ENCODE measurements around the gene GCNA. TPM values are rescaled to one million over a fixed set of nuclear protein-coding genes. Genes with fewer than 3 reads are reported as not detected.

The GCNA gene
- total and polyA plus RNA-seq, 2 experiments from 2014 or later: 1.2 to 1.5 TPM

DNA sequence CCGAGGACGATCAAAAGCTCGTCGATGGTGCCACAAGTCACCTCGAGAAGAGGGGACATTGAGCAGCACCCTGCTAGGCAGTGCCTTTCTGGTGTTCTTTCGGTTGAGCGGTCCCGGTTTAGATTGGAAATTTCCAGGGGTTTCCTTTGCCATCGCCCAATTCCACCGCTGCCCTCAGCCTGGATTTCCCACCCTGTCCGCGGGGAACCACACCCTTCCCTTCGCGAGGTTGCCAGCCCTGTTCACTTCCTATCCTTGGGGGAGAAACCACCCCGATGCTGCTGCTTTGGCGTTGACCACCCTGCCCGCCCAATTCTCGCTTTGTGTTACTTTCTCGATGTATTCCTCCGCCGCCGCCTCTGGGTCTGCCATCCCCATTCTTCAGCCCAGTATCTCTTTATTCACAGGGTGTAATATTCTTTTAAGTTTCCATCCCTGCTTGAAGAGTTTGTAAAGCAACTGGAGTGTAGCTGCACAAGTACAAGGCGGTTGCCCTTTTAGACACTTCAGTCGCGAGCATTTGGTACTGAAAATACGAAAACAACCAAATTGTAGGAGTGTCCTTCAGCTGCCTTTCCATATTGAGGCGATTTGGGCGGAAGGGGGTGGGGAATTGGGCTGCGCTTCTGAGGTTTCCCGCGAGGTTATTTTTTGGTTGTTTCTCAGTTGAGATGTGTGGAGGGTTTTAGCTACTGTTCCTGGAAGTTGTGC lies 44.2 kb upstream of the GCNA start:
- Mint-ChIP-seq H3K36me3 (ENCODE audit: low read depth) (peaks cover 36% of the 10 kb centered on the region), H3K27me3 (ENCODE audit: insufficient read depth, low read depth, poor library complexity) (peaks cover 2% of the 10 kb centered on the region), H3K27ac (peak overlapping the region; percentile 98), H3K4me1 (peaks cover 17% of the 10 kb centered on the region), H3K4me3 (peak overlapping the region; percentile 96), H3K9me3 (peaks cover 11% of the 10 kb centered on the region; the same call in 2 of the 3 replicates)
- peaks cover 25% of the 10 kb centered on the region for H4K20me1 ChIP-seq (replicated peaks; ENCODE audit: insufficient read depth)
- peak overlapping the region; percentile 92 for H3K4me3 ChIP-seq
- peak; percentile 53 for DNase-seq (ENCODE audit: low spot score)
- no peak for TF ChIP-seq STAT1 (IDR thresholded peaks at IDR 0.05; ENCODE audit: unreplicated experiment)
- TF ChIP-seq NANOG (IDR thresholded peaks at IDR 0.05; ENCODE audit: borderline replicate concordance): no peak
- peak overlapping the region; percentile 90 for H3K4me2 ChIP-seq
- H3K27me3 ChIP-seq (ENCODE audit: insufficient read depth): no peaks in the 10 kb centered on the region
- ATAC-seq: peak; percentile 22
- peaks cover 15% of the 10 kb centered on the region for H3K4me1 ChIP-seq (ENCODE audit: insufficient read depth)
- H2AFZ ChIP-seq: no peak overlapping the region
- no peaks in the 10 kb centered on the region for H3K9me2 ChIP-seq (ENCODE audit: insufficient read depth)
- H3K79me2 ChIP-seq (replicated peaks; ENCODE audit: insufficient read depth): peaks cover 61% of the 10 kb centered on the region
- H3F3A ChIP-seq (replicated peaks; ENCODE audit: low read depth): no peaks in the 10 kb centered on the region
- H3K27ac ChIP-seq (ENCODE audit: low read depth): peak overlapping the region; percentile 88; the same call in 1 of the 2 replicates
- H3K36me3 ChIP-seq (ENCODE audit: insufficient read depth): peaks cover 13% of the 10 kb centered on the region; the same call in 1 of the 2 replicates

DNA sequence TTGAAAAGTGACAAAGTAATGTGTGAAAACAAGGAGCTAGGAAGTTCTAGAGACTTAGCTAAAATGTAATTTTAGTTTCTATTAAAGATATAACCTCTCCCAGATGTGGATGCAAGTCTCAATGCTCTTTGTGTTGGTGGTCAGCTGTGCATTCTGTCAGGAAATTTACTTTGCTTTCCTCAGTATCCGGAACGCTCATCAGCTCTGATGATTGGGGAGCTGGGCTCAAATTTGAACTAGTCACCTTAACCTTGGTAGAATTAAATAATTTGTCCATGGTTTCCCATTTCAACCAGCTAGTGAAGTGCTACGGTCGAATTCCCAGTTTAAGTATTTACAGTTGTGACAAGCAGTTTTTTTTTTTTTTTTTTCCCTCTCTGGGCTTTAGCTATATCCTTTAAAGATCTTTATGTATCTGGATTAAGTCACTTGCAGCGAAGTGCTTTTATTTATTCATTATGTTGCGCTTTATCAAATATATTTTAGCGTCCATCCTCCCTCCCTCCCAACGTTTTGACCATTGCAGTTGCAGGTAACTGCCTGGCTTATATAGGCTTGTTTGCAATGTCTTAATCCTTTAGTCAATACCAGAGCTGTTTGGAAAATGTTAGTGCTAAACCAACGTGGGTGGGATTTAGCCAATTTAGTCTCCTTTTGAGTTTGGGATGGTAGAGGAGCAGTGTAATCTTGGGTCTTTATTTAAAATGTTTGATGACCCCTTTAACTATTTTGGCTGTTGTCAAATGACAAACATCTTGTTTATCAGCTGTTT lies 43.3 kb upstream of the GCNA start:
- no peak for TF ChIP-seq POLR2AphosphoS5 (IDR thresholded peaks at IDR 0.05; ENCODE audit: low read depth)
- TF ChIP-seq, protein P1, sequence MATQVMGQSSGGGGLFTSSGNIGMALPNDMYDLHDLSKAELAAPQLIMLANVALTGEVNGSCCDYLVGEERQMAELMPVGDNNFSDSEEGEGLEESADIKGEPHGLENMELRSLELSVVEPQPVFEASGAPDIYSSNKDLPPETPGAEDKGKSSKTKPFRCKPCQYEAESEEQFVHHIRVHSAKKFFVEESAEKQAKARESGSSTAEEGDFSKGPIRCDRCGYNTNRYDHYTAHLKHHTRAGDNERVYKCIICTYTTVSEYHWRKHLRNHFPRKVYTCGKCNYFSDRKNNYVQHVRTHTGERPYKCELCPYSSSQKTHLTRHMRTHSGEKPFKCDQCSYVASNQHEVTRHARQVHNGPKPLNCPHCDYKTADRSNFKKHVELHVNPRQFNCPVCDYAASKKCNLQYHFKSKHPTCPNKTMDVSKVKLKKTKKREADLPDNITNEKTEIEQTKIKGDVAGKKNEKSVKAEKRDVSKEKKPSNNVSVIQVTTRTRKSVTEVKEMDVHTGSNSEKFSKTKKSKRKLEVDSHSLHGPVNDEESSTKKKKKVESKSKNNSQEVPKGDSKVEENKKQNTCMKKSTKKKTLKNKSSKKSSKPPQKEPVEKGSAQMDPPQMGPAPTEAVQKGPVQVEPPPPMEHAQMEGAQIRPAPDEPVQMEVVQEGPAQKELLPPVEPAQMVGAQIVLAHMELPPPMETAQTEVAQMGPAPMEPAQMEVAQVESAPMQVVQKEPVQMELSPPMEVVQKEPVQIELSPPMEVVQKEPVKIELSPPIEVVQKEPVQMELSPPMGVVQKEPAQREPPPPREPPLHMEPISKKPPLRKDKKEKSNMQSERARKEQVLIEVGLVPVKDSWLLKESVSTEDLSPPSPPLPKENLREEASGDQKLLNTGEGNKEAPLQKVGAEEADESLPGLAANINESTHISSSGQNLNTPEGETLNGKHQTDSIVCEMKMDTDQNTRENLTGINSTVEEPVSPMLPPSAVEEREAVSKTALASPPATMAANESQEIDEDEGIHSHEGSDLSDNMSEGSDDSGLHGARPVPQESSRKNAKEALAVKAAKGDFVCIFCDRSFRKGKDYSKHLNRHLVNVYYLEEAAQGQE (IDR thresholded peaks at IDR 0.05; ENCODE audit: unreplicated experiment): no peak
- TF ChIP-seq ETS1 (IDR thresholded peaks at IDR 0.05): no peak
- no peak for TF ChIP-seq ZNF331 (CRISPR knock-in tag; IDR thresholded peaks at IDR 0.05; ENCODE audit: low read depth)
- TF ChIP-seq CREB1 (CRISPR knock-in tag; IDR thresholded peaks at IDR 0.05; ENCODE audit: low read depth): no peak
- no peak for TF ChIP-seq EZH2phosphoT487 (IDR thresholded peaks at IDR 0.05; ENCODE audit: unreplicated experiment)
- TF ChIP-seq EZH2 (IDR thresholded peaks at IDR 0.05; ENCODE audit: low read depth, unreplicated experiment): no peak
- TF ChIP-seq JUNB (IDR thresholded peaks at IDR 0.05; ENCODE audit: unreplicated experiment): no peak
- TF ChIP-seq ZNF114 (CRISPR knock-in tag; IDR thresholded peaks at IDR 0.05): no peak
- H3K27me3 Mint-ChIP-seq (ENCODE audit: insufficient read depth, low read depth, poor library complexity): peaks cover 2% of the 10 kb centered on the region
- H3K27me3 ChIP-seq (ENCODE audit: insufficient read depth): no peaks in the 10 kb centered on the region
- peaks cover 18% of the 10 kb centered on the region for H3K4me1 ChIP-seq (ENCODE audit: insufficient read depth)
- H4K20me1 ChIP-seq (replicated peaks; ENCODE audit: insufficient read depth): peaks cover 34% of the 10 kb centered on the region
- H2AFZ ChIP-seq: no peak overlapping the region
- H3K27ac ChIP-seq (ENCODE audit: low read depth): no peak overlapping the region
- H3K36me3 ChIP-seq (ENCODE audit: insufficient read depth): peaks cover 13% of the 10 kb centered on the region; the same call in 1 of the 2 replicates
- peak overlapping the region; percentile 90 for H3K4me2 ChIP-seq
- peaks cover 4% of the 10 kb centered on the region; the same call in 1 of the 3 replicates for H3K9me3 Mint-ChIP-seq
- H3K27ac Mint-ChIP-seq: no peak overlapping the region
- H3K9me2 ChIP-seq (ENCODE audit: insufficient read depth): no peaks in the 10 kb centered on the region
- peaks cover 17% of the 10 kb centered on the region for H3K4me1 Mint-ChIP-seq
- no peak for DNase-seq (ENCODE audit: low spot score)
- peak overlapping the region; percentile 96 for H3K4me3 Mint-ChIP-seq
- H3F3A ChIP-seq (replicated peaks; ENCODE audit: low read depth): no peaks in the 10 kb centered on the region
- ATAC-seq: no peak
- H3K4me3 ChIP-seq: peak overlapping the region; percentile 92
- H3K79me2 ChIP-seq (replicated peaks; ENCODE audit: insufficient read depth): peaks cover 71% of the 10 kb centered on the region
- H3K36me3 Mint-ChIP-seq (ENCODE audit: low read depth): peaks cover 38% of the 10 kb centered on the region

All from GM23338 (cell line).